ENCODE measurements around the gene CAMK2B.

The CAMK2B gene

GRCh38 chr7:44286618-44287487 is 38.5 kb downstream of the CAMK2B start:
- DNase-seq (ENCODE audit: low spot score) = no peak

GRCh38 chr7:44286182-44286617 is 39.2 kb downstream of the CAMK2B start:
- no peak for DNase-seq (ENCODE audit: low spot score)

- no peak for DNase-seq (ENCODE audit: low spot score)
Observed at GRCh38 chr7:44285561-44285960, 39.8 kb downstream of the CAMK2B start.

- DNase-seq (ENCODE audit: low spot score) = no peak
Observed at GRCh38 chr7:44284881-44285541, 40.4 kb downstream of the CAMK2B start.

- no peak for DNase-seq (ENCODE audit: low spot score)
Observed at GRCh38 chr7:44284216-44284615, 41.2 kb downstream of the CAMK2B start.

GRCh38 chr7:44283381-44284211 is 41.8 kb downstream of the CAMK2B start:
- no peak for DNase-seq (ENCODE audit: low spot score)

GRCh38 chr7:44282601-44283171 is 42.7 kb downstream of the CAMK2B start:
- no peak for DNase-seq (ENCODE audit: low spot score)

GRCh38 chr7:44281811-44282600 is 43.4 kb downstream of the CAMK2B start:
- no peak for DNase-seq (ENCODE audit: low spot score)

GRCh38 chr7:44280993-44281721 is 44.2 kb downstream of the CAMK2B start:
- DNase-seq (ENCODE audit: low spot score) = no peak

- DNase-seq (ENCODE audit: low spot score) = no peak
Observed at GRCh38 chr7:44280636-44280992, 44.8 kb downstream of the CAMK2B start.

- no peak for DNase-seq (ENCODE audit: low spot score)
Observed at GRCh38 chr7:44279731-44280505, 45.5 kb downstream of the CAMK2B start.

GRCh38 chr7:44279286-44279685 is 46.1 kb downstream of the CAMK2B start:
- DNase-seq (ENCODE audit: low spot score) = no peak

GRCh38 chr7:44278451-44279161 is 46.8 kb downstream of the CAMK2B start:
- no peak for DNase-seq (ENCODE audit: low spot score)

GRCh38 chr7:44277851-44278250 is 47.5 kb downstream of the CAMK2B start:
- no peak for DNase-seq (ENCODE audit: low spot score)

GRCh38 chr7:44277391-44277790 is 48.0 kb downstream of the CAMK2B start:
- DNase-seq (ENCODE audit: low spot score) = no peak

- no peak for DNase-seq (ENCODE audit: low spot score)
Observed at GRCh38 chr7:44276571-44277221, 48.7 kb downstream of the CAMK2B start.

GRCh38 chr7:44275957-44276570 is 49.3 kb downstream of the CAMK2B start:
- DNase-seq (ENCODE audit: low spot score) = no peak

- DNase-seq (ENCODE audit: low spot score) = no peak
Observed at GRCh38 chr7:44275146-44275545, 50.2 kb downstream of the CAMK2B start.

Data from hematopoietic multipotent progenitor cell treated with erythropoietin and hydrocortisone succinate and interleukin-3 and kit ligand, for 17 days (in vitro differentiated cells).